GM12878 (cell line): ENCODE results near the gene RBM8A.

Source experiments
- EED ChIP-seq: sonication (generic); IDR thresholded peaks from 2 replicates; pipeline ENCODE4 v1.6.1; 2016; ENCODE audit warnings: antibody characterized with exemption, low read depth
- ETV6 ChIP-seq, 2 experiments: fragments of 450-650 bp in 1 of 2; IDR thresholded peaks in 1 of 2; conservative IDR thresholded peaks in 1 of 2; 2 replicates each; pipeline ENCODE4 v1.6.1; 2014; ENCODE audit warnings: antibody characterized with exemption in 1 of 2, borderline replicate concordance in 1 of 2, low read depth in 1 of 2, mild to moderate bottlenecking in 1 of 2, moderate library complexity in 1 of 2
- EZH2 ChIP-seq: IDR thresholded peaks from 2 replicates; pipeline ENCODE4 v1.6.1; 2012; ENCODE audit warnings: low read depth, mild to moderate bottlenecking, control low read depth, inconsistent platforms, low read length, borderline replicate concordance; ENCODE audit not compliant: control insufficient read depth
- FOXM1 ChIP-seq: IDR thresholded peaks from 2 replicates; pipeline ENCODE4 v1.6.1; 2012; ENCODE audit warnings: low read depth, mild to moderate bottlenecking, inconsistent platforms, low read length, moderate library complexity
- GABPA ChIP-seq: IDR thresholded peaks from 2 replicates; pipeline ENCODE4 v1.6.1; 2014; ENCODE audit warnings: antibody characterized with exemption, low read depth, mild to moderate bottlenecking, inconsistent platforms
- JUND ChIP-seq: IDR thresholded peaks from 2 replicates; pipeline ENCODE4 v1.6.1; 2012; ENCODE audit warnings: low read depth, mild to moderate bottlenecking, low read length, improper control_type of control experiment, moderate library complexity
- MXI1 ChIP-seq: fragments of 150-350 bp; IDR thresholded peaks from 2 replicates; pipeline ENCODE4 v1.6.1; 2011; ENCODE audit warnings: low read depth, mild to moderate bottlenecking, inconsistent platforms, low read length, improper control_type of control experiment
- NFYB ChIP-seq: IDR thresholded peaks from 2 replicates; pipeline ENCODE4 v1.6.1; 2011; ENCODE audit warnings: low read depth, mild to moderate bottlenecking, low read length, improper control_type of control experiment, moderate library complexity; ENCODE audit not compliant: insufficient read depth
- POLR2A ChIP-seq: IDR thresholded peaks from 2 replicates; pipeline ENCODE4 v1.6.1; 2011; ENCODE audit warnings: low read depth, mild to moderate bottlenecking, low read length
- SMARCA5 ChIP-seq: fragments of 450-650 bp; IDR thresholded peaks from 2 replicates; pipeline ENCODE4 v1.6.1; 2017; ENCODE audit warnings: mild to moderate bottlenecking
- SP1 ChIP-seq: IDR thresholded peaks from one replicate; pipeline ENCODE4 v1.6.1; 2011; ENCODE audit warnings: low read depth, low read length
- TAF1 ChIP-seq: IDR thresholded peaks from 2 replicates; pipeline ENCODE4 v1.6.1; 2011; ENCODE audit warnings: mild to moderate bottlenecking, low read depth, low read length, borderline replicate concordance
- TF ChIP-seq, protein P1 (sequence below), 3 experiments: IDR thresholded peaks in 2 of 3; conservative IDR thresholded peaks in 1 of 3; 2 replicates each; pipeline ENCODE4 v1.5.1; 2011; ENCODE audit warnings: low read depth in 3 of 3, low read length in 3 of 3, mild to moderate bottlenecking in 3 of 3, control low read depth in 2 of 3, moderate library complexity in 2 of 3, inconsistent platforms in 1 of 3, mixed read lengths in 1 of 3; ENCODE audit not compliant: control insufficient read depth in 2 of 3, insufficient read depth in 1 of 3; ENCODE audit errors: extremely low read depth in 1 of 3

DNA sequence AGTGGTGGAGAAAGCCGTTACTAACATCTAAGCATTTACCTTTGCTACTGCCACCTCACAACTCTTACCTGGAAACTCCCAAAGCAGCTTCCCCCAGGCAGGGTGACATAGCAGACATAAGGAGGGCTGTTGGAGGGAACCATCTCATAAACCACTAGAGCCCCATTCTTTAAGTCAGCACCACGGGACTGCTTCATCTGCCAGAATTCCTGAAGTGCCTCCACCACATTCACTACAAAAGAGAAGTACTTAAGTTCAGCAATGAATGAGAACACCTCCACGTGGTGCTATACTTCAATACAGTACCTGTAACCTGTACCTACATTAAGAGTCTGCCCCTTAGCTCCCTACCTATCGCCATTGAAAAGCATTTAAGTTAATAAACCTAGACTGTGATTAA is 20.3 kb upstream of the RBM8A start:
- TF ChIP-seq GABPA (no peak), EED (no peak), TAF1 (no peak), SP1 (no peak), ETV6 (conservative IDR thresholded peaks at IDR 0.05 in 1 of 2, IDR thresholded peaks at IDR 0.05 in 1 of 2; ENCODE audit: borderline replicate concordance in 1 of 2, low read depth in 1 of 2) (no peak), EZH2 (no peak), POLR2A (no peak), JUND (no peak), SMARCA5 (no peak), FOXM1 (no peak), NFYB (no peak), MXI1 (no peak)
- TF ChIP-seq, protein P1, sequence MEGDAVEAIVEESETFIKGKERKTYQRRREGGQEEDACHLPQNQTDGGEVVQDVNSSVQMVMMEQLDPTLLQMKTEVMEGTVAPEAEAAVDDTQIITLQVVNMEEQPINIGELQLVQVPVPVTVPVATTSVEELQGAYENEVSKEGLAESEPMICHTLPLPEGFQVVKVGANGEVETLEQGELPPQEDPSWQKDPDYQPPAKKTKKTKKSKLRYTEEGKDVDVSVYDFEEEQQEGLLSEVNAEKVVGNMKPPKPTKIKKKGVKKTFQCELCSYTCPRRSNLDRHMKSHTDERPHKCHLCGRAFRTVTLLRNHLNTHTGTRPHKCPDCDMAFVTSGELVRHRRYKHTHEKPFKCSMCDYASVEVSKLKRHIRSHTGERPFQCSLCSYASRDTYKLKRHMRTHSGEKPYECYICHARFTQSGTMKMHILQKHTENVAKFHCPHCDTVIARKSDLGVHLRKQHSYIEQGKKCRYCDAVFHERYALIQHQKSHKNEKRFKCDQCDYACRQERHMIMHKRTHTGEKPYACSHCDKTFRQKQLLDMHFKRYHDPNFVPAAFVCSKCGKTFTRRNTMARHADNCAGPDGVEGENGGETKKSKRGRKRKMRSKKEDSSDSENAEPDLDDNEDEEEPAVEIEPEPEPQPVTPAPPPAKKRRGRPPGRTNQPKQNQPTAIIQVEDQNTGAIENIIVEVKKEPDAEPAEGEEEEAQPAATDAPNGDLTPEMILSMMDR (IDR thresholded peaks at IDR 0.05 in 2 of 3, conservative IDR thresholded peaks at IDR 0.05 in 1 of 3; ENCODE audit: control insufficient read depth in 2 of 3, extremely low read depth in 1 of 3, insufficient read depth in 1 of 3, low read depth in 3 of 3, low read length in 3 of 3): no peak
